Caco-2 (cell line): Measurements from ENCODE around the gene CEP112. TPM values are rescaled to one million over a fixed set of nuclear protein-coding genes. Genes with fewer than 3 reads are reported as not detected.

Source experiments
- BruUV-seq: library from RNA; stranded (reverse); fragments of 400-500 nt; replicated peaks from 2 replicates; lab custom pipeline; 2021; lab: Mats Ljungman, UMichigan
- CTCF ChIA-PET: fragments of 300-600 bp; sonication (Branson Sonifier 250); formaldehyde crosslinking; loops from one replicate; lab custom pipeline; 2022; ENCODE audit warnings: antibody characterized with exemption; lab: Charles Lee
- POLR2A ChIA-PET: fragments of 300-600 bp; sonication (Branson Sonifier 250); formaldehyde crosslinking; loops from one replicate; lab custom pipeline; 2022; ENCODE audit warnings: antibody characterized with exemption; lab: Charles Lee
- DNase-seq, 2 experiments: peaks; one replicate each; pipeline versions ENCODE4 v3.0.0 to v3.0.0-alpha.2; 2020 to 2022
- H3K27me3 ChIP-seq: replicated peaks from 2 replicates; pipeline ENCODE4 v1.6.0; 2011; ENCODE audit warnings: low read length; ENCODE audit not compliant: control insufficient read depth, insufficient read depth
- H3K36me3 ChIP-seq: 2 replicates; pipeline ENCODE4 v1.5.1; 2011; ENCODE audit warnings: low read length; ENCODE audit not compliant: control insufficient read depth, insufficient read depth
- H3K4me1 ChIP-seq: fragments of 250-450 bp; sonication (Bioruptor Pico); 2 replicates; pipeline ENCODE4 v1.5.1; 2020; ENCODE audit warnings: mild to moderate bottlenecking
- H3K4me3 ChIP-seq: 2 replicates; pipeline ENCODE4 v1.5.1; 2011; ENCODE audit warnings: low read depth, mild to moderate bottlenecking, control low read depth, low read length
- H3K9me3 ChIP-seq: fragments of 250-450 bp; sonication (Bioruptor Pico); 2 replicates; pipeline ENCODE4 v1.5.1; 2020; ENCODE audit warnings: mild to moderate bottlenecking, moderate library complexity
- H3K27ac Mint-ChIP-seq: one replicate; pipeline ENCODE4 v1.8.0; 2022; ENCODE audit warnings: mixed read lengths; ENCODE audit not compliant: unreplicated experiment
- H3K27me3 Mint-ChIP-seq: one replicate; pipeline ENCODE4 v1.8.0; 2022; ENCODE audit warnings: mixed read lengths; ENCODE audit not compliant: insufficient read depth, unreplicated experiment
- H3K36me3 Mint-ChIP-seq: one replicate; pipeline ENCODE4 v1.8.0; 2022; ENCODE audit warnings: mild to moderate bottlenecking, mixed read lengths; ENCODE audit not compliant: insufficient read depth, unreplicated experiment
- H3K4me1 Mint-ChIP-seq: one replicate; pipeline ENCODE4 v1.8.0; 2022; ENCODE audit warnings: low read depth, mixed read lengths; ENCODE audit not compliant: unreplicated experiment
- H3K4me3 Mint-ChIP-seq: one replicate; pipeline ENCODE4 v1.8.0; 2022; ENCODE audit warnings: mild to moderate bottlenecking, moderate library complexity, mixed read lengths; ENCODE audit not compliant: unreplicated experiment
- H3K9me3 Mint-ChIP-seq: one replicate; pipeline ENCODE4 v1.8.0; 2022; ENCODE audit warnings: mixed read lengths; ENCODE audit not compliant: unreplicated experiment
- CTCF ChIP-seq, 2 experiments: fragments of 200-600 bp in 1 of 2; IDR thresholded peaks; 1 replicate in 1 of 2; 2 replicates in 1 of 2; pipeline versions ENCODE4 v1.5.1 to v1.8.0; 2011 to 2022; ENCODE audit warnings: antibody characterized with exemption in 1 of 2, control low read depth in 1 of 2, inconsistent platforms in 1 of 2, low read depth in 1 of 2, low read length in 1 of 2, mild to moderate bottlenecking in 1 of 2, moderate library complexity in 1 of 2; ENCODE audit not compliant: insufficient read depth in 1 of 2, severe bottlenecking in 1 of 2, unreplicated experiment in 1 of 2
- intact Hi-C: fragments of 100-400 bp; cut with micrococcal nuclease; formaldehyde crosslinking; loops from one replicate; pipeline ENCODE4 v1.10.0; 2022; ENCODE audit not compliant: unreplicated experiment
- total RNA-seq: library from RNA; stranded (reverse); gene quantifications from 2 replicates; pipeline ENCODE4 v1.2.3, GENCODE V29; 2022

CEP112 gene
- total RNA-seq, 1 experiment from 2014 or later = 4.7 TPM

- Mint-ChIP-seq H3K9me3 (no peaks in the 10 kb centered on the region), H3K4me3 (no peak overlapping the region), H3K4me1 (no peaks in the 10 kb centered on the region), H3K27me3 (peaks cover 4% of the 10 kb centered on the region), H3K36me3 (no peaks in the 10 kb centered on the region), H3K27ac (no peak overlapping the region)
- Histone ChIP-seq H3K4me1 (no peaks in the 10 kb centered on the region), H3K27me3 (no peaks in the 10 kb centered on the region), H3K36me3 (no peaks in the 10 kb centered on the region), H3K4me3 (no peak overlapping the region), H3K9me3 (no peaks in the 10 kb centered on the region)
- DNase-seq = no peak
- no TSS peak for BruUV-seq
- intact Hi-C loops = no loop called here
- ChIA-PET POLR2A (no interaction called here), CTCF (no interaction called here)
- no peak for TF ChIP-seq CTCF (IDR thresholded peaks at IDR 0.05; ENCODE audit: insufficient read depth in 1 of 2, low read depth in 1 of 2, low read length in 1 of 2, severe bottlenecking in 1 of 2, unreplicated experiment in 1 of 2)
Observed at GRCh38 chr17:65994114-65994513, 197.8 kb downstream of the CEP112 start.

- no peaks in the 10 kb centered on the region for H3K4me1 ChIP-seq
- H3K4me3 ChIP-seq = no peak overlapping the region
- H3K4me1 Mint-ChIP-seq = no peaks in the 10 kb centered on the region
- ChIA-PET CTCF (no interaction called here), POLR2A (no interaction called here)
- intact Hi-C loops = no loop called here
- no peaks in the 10 kb centered on the region for H3K36me3 Mint-ChIP-seq
- H3K27me3 Mint-ChIP-seq = peaks cover 4% of the 10 kb centered on the region
- H3K4me3 Mint-ChIP-seq = no peak overlapping the region
- no peak overlapping the region for H3K27ac Mint-ChIP-seq
- H3K9me3 Mint-ChIP-seq = peaks cover 6% of the 10 kb centered on the region
- DNase-seq = no peak
- no peaks in the 10 kb centered on the region for H3K27me3 ChIP-seq
- no peak for TF ChIP-seq CTCF (IDR thresholded peaks at IDR 0.05; ENCODE audit: insufficient read depth in 1 of 2, low read depth in 1 of 2, low read length in 1 of 2, severe bottlenecking in 1 of 2, unreplicated experiment in 1 of 2)
- H3K9me3 ChIP-seq = peaks cover 6% of the 10 kb centered on the region; the same call in 1 of the 2 replicates
- no TSS peak for BruUV-seq
- no peaks in the 10 kb centered on the region for H3K36me3 ChIP-seq
Observed at GRCh38 chr17:65990593-65990992, 201.3 kb downstream of the CEP112 start.

- H3K36me3 ChIP-seq = no peaks in the 10 kb centered on the region
- DNase-seq = no peak
- peaks cover 6% of the 10 kb centered on the region; the same call in 1 of the 2 replicates for H3K9me3 ChIP-seq
- ChIA-PET POLR2A (no interaction called here), CTCF (no interaction called here)
- H3K36me3 Mint-ChIP-seq = no peaks in the 10 kb centered on the region
- no peak overlapping the region for H3K4me3 ChIP-seq
- no peak for TF ChIP-seq CTCF (IDR thresholded peaks at IDR 0.05; ENCODE audit: insufficient read depth in 1 of 2, low read depth in 1 of 2, low read length in 1 of 2, severe bottlenecking in 1 of 2, unreplicated experiment in 1 of 2)
- H3K4me1 Mint-ChIP-seq = no peaks in the 10 kb centered on the region
- intact Hi-C loops = loop anchor here (1.0 to 5.0 kb wide), 6 partner anchors 177 to 757 kb away; partner anchors contain the start of gene AXIN2
- peaks cover 14% of the 10 kb centered on the region for H3K27me3 Mint-ChIP-seq
- no peaks in the 10 kb centered on the region for H3K4me1 ChIP-seq
- H3K4me3 Mint-ChIP-seq = no peak overlapping the region
- BruUV-seq = no TSS peak
- peaks cover 6% of the 10 kb centered on the region for H3K9me3 Mint-ChIP-seq
- no peak overlapping the region for H3K27ac Mint-ChIP-seq
- no peaks in the 10 kb centered on the region for H3K27me3 ChIP-seq
Observed at GRCh38 chr17:65988451-65988850, 203.5 kb downstream of the CEP112 start.
